HepG2 (cell line): ENCODE measurements around the gene PRIMA1.

Experiments used
- CEBPB ChIP-seq: IDR thresholded peaks from 2 replicates; pipeline ENCODE4 v1.6.1; 2011; ENCODE audit warnings: low read depth, low read length, improper control_type of control experiment, borderline replicate concordance
- ETV5 ChIP-seq: IDR thresholded peaks from 2 replicates; pipeline ENCODE4 v1.6.1; 2018; ENCODE audit warnings: missing biosample characterization, missing genetic modification reagents, inconsistent platforms, borderline replicate concordance
- FOXJ3 ChIP-seq: sonication (generic); formaldehyde crosslinking; IDR thresholded peaks from 2 replicates; pipeline ENCODE4 v1.4.0; 2020; ENCODE audit warnings: missing genetic modification reagents, mild to moderate bottlenecking, borderline replicate concordance
- NBN ChIP-seq: fragments of 450-650 bp; conservative IDR thresholded peaks from 2 replicates; pipeline ENCODE4 v1.6.1; 2017
- RAD21 ChIP-seq: fragments of 450-650 bp; formaldehyde crosslinking; IDR thresholded peaks from 2 replicates; pipeline ENCODE4 v1.5.0; 2020; ENCODE audit warnings: mild to moderate bottlenecking
- RAD51 ChIP-seq: fragments of 450-650 bp; IDR thresholded peaks from 2 replicates; pipeline ENCODE4 v1.6.1; 2016; ENCODE audit warnings: borderline replicate concordance
- TF ChIP-seq, protein P1 (sequence below): sonication (generic); formaldehyde crosslinking; IDR thresholded peaks from 2 replicates; pipeline ENCODE4 v1.5.0; 2020; ENCODE audit warnings: mild to moderate bottlenecking, missing genetic modification reagents, moderate library complexity

DNA sequence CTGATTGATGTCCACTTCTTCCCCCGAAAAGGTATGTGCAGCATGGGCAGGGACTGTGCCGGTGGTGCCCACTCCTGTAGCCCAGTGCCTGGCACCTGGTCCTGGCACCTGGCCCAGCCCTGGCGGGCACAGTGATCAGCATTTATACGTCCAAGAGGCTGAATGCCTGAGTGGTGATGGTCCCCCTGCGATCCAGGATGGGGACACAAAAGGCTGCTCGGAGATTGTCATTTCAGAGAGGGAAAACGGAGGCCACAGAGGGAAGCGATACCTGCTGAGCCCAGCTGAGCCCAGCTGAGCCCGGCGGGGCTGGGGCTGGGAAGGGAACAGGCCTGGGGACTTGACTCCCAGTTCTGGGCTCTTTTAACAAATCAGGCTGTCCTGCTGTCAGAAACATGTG lies 55.8 kb downstream of the PRIMA1 start:
- TF ChIP-seq FOXJ3 (no peak), CEBPB (no peak), ETV5 (CRISPR knock-in tag) (no peak), RAD21 (CRISPR knock-in tag) (no peak), NBN (no peak), RAD51 (no peak)
- TF ChIP-seq, protein P1, sequence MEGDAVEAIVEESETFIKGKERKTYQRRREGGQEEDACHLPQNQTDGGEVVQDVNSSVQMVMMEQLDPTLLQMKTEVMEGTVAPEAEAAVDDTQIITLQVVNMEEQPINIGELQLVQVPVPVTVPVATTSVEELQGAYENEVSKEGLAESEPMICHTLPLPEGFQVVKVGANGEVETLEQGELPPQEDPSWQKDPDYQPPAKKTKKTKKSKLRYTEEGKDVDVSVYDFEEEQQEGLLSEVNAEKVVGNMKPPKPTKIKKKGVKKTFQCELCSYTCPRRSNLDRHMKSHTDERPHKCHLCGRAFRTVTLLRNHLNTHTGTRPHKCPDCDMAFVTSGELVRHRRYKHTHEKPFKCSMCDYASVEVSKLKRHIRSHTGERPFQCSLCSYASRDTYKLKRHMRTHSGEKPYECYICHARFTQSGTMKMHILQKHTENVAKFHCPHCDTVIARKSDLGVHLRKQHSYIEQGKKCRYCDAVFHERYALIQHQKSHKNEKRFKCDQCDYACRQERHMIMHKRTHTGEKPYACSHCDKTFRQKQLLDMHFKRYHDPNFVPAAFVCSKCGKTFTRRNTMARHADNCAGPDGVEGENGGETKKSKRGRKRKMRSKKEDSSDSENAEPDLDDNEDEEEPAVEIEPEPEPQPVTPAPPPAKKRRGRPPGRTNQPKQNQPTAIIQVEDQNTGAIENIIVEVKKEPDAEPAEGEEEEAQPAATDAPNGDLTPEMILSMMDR, result no peak
